Activated CD8-positive, alpha-beta memory T cell treated with anti-CD3 and anti-CD28 coated beads, Interleukin-2, amount 50 U/mL, for 1 hour (primary cell): ENCODE measurements around the gene LNX2.
"Not testable (repeated sequence)": the region's sequence is repeated elsewhere in the genome, so short reads cannot be mapped to it uniquely, and the experiment has no call there.

Source experiments
- DNase-seq: peaks from one replicate; pipeline ENCODE4 v3.0.0-alpha.2; 2020; ENCODE audit errors: extremely low read depth

The LNX2 gene

GRCh38 chr13:27637289-27637626, 16.9 kb upstream of the LNX2 start:
- DNase-seq, result no peak

- no peak for DNase-seq
These were observed 16.4 kb upstream of the LNX2 start for GRCh38 chr13:27636589-27637288.

GRCh38 chr13:27635266-27635665, 14.9 kb upstream of the LNX2 start:
- no peak for DNase-seq

GRCh38 chr13:27634791-27635190, 14.5 kb upstream of the LNX2 start:
- no peak for DNase-seq

GRCh38 chr13:27634231-27634630, 13.9 kb upstream of the LNX2 start:
- no peak for DNase-seq

GRCh38 chr13:27632648-27633047, 12.3 kb upstream of the LNX2 start:
- DNase-seq, result no peak

- no peak for DNase-seq
These were observed 11.9 kb upstream of the LNX2 start for GRCh38 chr13:27632214-27632613.

- DNase-seq, result no peak
These were observed 11.3 kb upstream of the LNX2 start for GRCh38 chr13:27631665-27632064.

GRCh38 chr13:27631156-27631555, 10.8 kb upstream of the LNX2 start:
- no peak for DNase-seq

- not testable (repeated sequence) for DNase-seq
These were observed 8.4 kb upstream of the LNX2 start for GRCh38 chr13:27628766-27629165.

- DNase-seq, result no peak
These were observed 7.8 kb upstream of the LNX2 start for GRCh38 chr13:27628081-27628480.

- DNase-seq, result no peak
These were observed 7.1 kb upstream of the LNX2 start for GRCh38 chr13:27627380-27627779.

- DNase-seq, result no peak
These were observed 5.5 kb upstream of the LNX2 start for GRCh38 chr13:27625839-27626238.

GRCh38 chr13:27624071-27624470, 3.7 kb upstream of the LNX2 start:
- DNase-seq, result no peak

GRCh38 chr13:27622881-27623280, 2.6 kb upstream of the LNX2 start:
- DNase-seq, result no peak

GRCh38 chr13:27622102-27622820, 1.9 kb upstream of the LNX2 start:
- no peak for DNase-seq

- DNase-seq, result peak; percentile 75
These were observed 1.2 kb upstream of the LNX2 start, which contains the start of gene POLR1D for GRCh38 chr13:27621366-27622101. POLR1D (plus strand) TSS chr13:27621892; CDS start chr13:27621984, 92 bp downstream.

GRCh38 chr13:27621116-27621365, 712 bp upstream of the LNX2 start:
- DNase-seq, result no peak

- DNase-seq, result peak; percentile 5
These were observed 477 bp downstream of the LNX2 start for GRCh38 chr13:27619728-27620376.

GRCh38 chr13:27619093-27619727, 1.1 kb downstream of the LNX2 start:
- DNase-seq, result no peak

- DNase-seq, result no peak
These were observed 2.4 kb downstream of the LNX2 start for GRCh38 chr13:27617881-27618321.

GRCh38 chr13:27613628-27614027, 6.7 kb downstream of the LNX2 start:
- no peak for DNase-seq
